Ishikawa (cell line): ENCODE data around the gene SCAPER.

Source experiments
- EGR1 ChIP-seq: IDR thresholded peaks from 2 replicates; pipeline ENCODE4 v1.6.1; 2012
- EP300 ChIP-seq: IDR thresholded peaks from 2 replicates; pipeline ENCODE4 v1.6.1; 2012; ENCODE audit warnings: borderline replicate concordance
- YY1 ChIP-seq: IDR thresholded peaks from 2 replicates; pipeline ENCODE4 v1.6.1; 2012; ENCODE audit warnings: low read depth

DNA sequence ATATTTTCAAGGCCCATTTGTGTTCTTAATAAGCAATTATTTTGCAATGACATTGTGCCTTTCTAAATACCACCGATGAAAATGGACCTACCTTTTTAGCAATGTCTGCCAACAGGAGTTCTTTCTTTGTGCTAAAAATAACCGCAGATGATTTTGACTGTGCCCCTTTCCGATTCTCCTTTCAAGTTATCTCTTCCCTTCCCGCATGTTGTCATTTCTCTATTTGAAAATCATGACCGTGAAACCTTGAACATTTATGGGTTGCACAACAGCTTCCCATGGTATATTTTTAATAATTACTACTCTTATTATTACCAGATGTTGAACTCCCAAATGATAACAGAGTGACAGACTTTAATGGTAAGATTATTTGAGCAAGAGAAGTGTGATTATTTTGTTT lies 583.5 kb downstream of the SCAPER start:
- TF ChIP-seq EGR1: no peak
- TF ChIP-seq EP300: no peak
- TF ChIP-seq YY1: no peak
